ENCODE measurements around the gene MAMDC2. TPM values are rescaled to one million over a fixed set of nuclear protein-coding genes. Genes with fewer than 3 reads are reported as not detected.

MAMDC2 gene
- total RNA-seq, 4 donors from 2014 or later, result 4.9 to 9.9 (median 8.7) TPM

GRCh38 chr9:70172532-70172931 lies 128.9 kb downstream of the MAMDC2 start:
- no peaks in the 10 kb centered on the region for H3K36me3 ChIP-seq
- no peak for DNase-seq
- intact Hi-C loops (cut with DNase I; ENCODE audit: low total_unique reads), result no loop called here

GRCh38 chr9:70177121-70177520 lies 133.5 kb downstream of the MAMDC2 start:
- no peaks in the 10 kb centered on the region for H3K4me1 ChIP-seq
- DNase-seq, result no peak
- H3K36me3 ChIP-seq, result no peaks in the 10 kb centered on the region
- no peak for TF ChIP-seq POLR2A (IDR thresholded peaks at IDR 0.05)
- no peak for TF ChIP-seq CTCF (IDR thresholded peaks at IDR 0.05 in 4 of 5, conservative IDR thresholded peaks at IDR 0.05 in 1 of 5)
- no peak overlapping the region for H3K27ac ChIP-seq
- no peak for ATAC-seq
- no peak overlapping the region for H3K4me3 ChIP-seq
- H3K27me3 ChIP-seq, result no peaks in the 10 kb centered on the region
- no peaks in the 10 kb centered on the region for H3K9me3 ChIP-seq
- intact Hi-C loops (cut with DNase I; ENCODE audit: low total_unique reads), result no loop called here
- in situ Hi-C loops (cut with MboI; ENCODE audit: low sequenced_read_pairs in 4 of 4), result loop anchor here in 1 of 4 donors (5.0 kb wide), 1 partner anchor 50 kb away; no protein-coding TSS in a partner anchor

More at GRCh38 chr9:70172532-70172931, 128.9 kb downstream of the MAMDC2 start:
- in situ Hi-C loops (cut with MboI; ENCODE audit: low sequenced_read_pairs in 4 of 4), result loop anchor here in 1 of 4 donors (25.0 kb wide), 1 partner anchor 110 kb away; no protein-coding TSS in a partner anchor
- no peak for TF ChIP-seq CTCF (IDR thresholded peaks at IDR 0.05 in 4 of 5, conservative IDR thresholded peaks at IDR 0.05 in 1 of 5)
- no peak for TF ChIP-seq POLR2A (IDR thresholded peaks at IDR 0.05)
- Histone ChIP-seq H3K9me3 (no peaks in the 10 kb centered on the region), H3K27ac (no peak overlapping the region), H3K4me1 (no peaks in the 10 kb centered on the region), H3K27me3 (no peaks in the 10 kb centered on the region), H3K4me3 (no peak overlapping the region)
- no peak for ATAC-seq

- Histone ChIP-seq H3K27ac (no peak overlapping the region), H3K9me3 (no peaks in the 10 kb centered on the region), H3K36me3 (no peaks in the 10 kb centered on the region), H3K27me3 (no peaks in the 10 kb centered on the region), H3K4me3 (no peak overlapping the region), H3K4me1 (no peaks in the 10 kb centered on the region)
- no peak for DNase-seq
- no peak for TF ChIP-seq CTCF (IDR thresholded peaks at IDR 0.05 in 4 of 5, conservative IDR thresholded peaks at IDR 0.05 in 1 of 5)
- no peak for TF ChIP-seq POLR2A (IDR thresholded peaks at IDR 0.05)
- in situ Hi-C loops (cut with MboI; ENCODE audit: low sequenced_read_pairs in 4 of 4), result no loop called here
- intact Hi-C loops (cut with DNase I; ENCODE audit: low total_unique reads), result no loop called here
- no peak for ATAC-seq
Observed at GRCh38 chr9:70192707-70193106, 149.1 kb downstream of the MAMDC2 start.

GRCh38 chr9:70195456-70195855 lies 151.8 kb downstream of the MAMDC2 start:
- Histone ChIP-seq H3K9me3 (no peaks in the 10 kb centered on the region), H3K36me3 (no peaks in the 10 kb centered on the region), H3K4me3 (no peak overlapping the region), H3K27ac (no peak overlapping the region), H3K27me3 (no peaks in the 10 kb centered on the region), H3K4me1 (no peaks in the 10 kb centered on the region)
- DNase-seq (no peak), ATAC-seq (no peak)
- in situ Hi-C loops (cut with MboI; ENCODE audit: low sequenced_read_pairs in 4 of 4) (no loop called here), intact Hi-C loops (cut with DNase I; ENCODE audit: low total_unique reads) (no loop called here)
- TF ChIP-seq CTCF (IDR thresholded peaks at IDR 0.05 in 4 of 5, conservative IDR thresholded peaks at IDR 0.05 in 1 of 5), result no peak
- no peak for TF ChIP-seq POLR2A (IDR thresholded peaks at IDR 0.05)

Measured in gastrocnemius medialis (tissue), 4 donors.